Adrenal gland (tissue), 12 donors: ENCODE measurements around the gene DNAJC27. TPM values are rescaled to one million over a fixed set of nuclear protein-coding genes. Genes with fewer than 3 reads are reported as not detected.
A peak's percentile ranks its signal among the peaks of the same experiment; 100 is the strongest.

Experiments used
- DNase-seq, 7 donors: peaks; one replicate each; pipeline ENCODE4 v3.0.0-alpha.2; 2019 to 2020
- H3K27ac ChIP-seq, 5 donors: fragments of 200-600 bp; sonication (generic) in 4 of 5; 1 replicate in 3 of 5; 2 replicates in 2 of 5; pipeline versions ENCODE4 v1.5.1 to v1.8.0; 2016 to 2020; ENCODE audit warnings: mild to moderate bottlenecking in 1 of 5
- H3K27me3 ChIP-seq: fragments of 200-600 bp; 2 replicates; pipeline ENCODE4 v1.8.0; 2021
- H3K36me3 ChIP-seq, 2 donors: fragments of 200-600 bp; replicated peaks in 1 of 2; 1 replicate in 1 of 2; 2 replicates in 1 of 2; pipeline versions ENCODE4 v1.5.1 to v1.8.0; 2018 to 2022
- H3K4me1 ChIP-seq, 2 donors: fragments of 200-600 bp; replicated peaks in 1 of 2; 1 replicate in 1 of 2; 2 replicates in 1 of 2; pipeline versions ENCODE4 v1.5.1 to v1.8.0; 2018 to 2021
- H3K4me3 ChIP-seq, 4 donors: fragments of 200-600 bp; sonication (generic) in 3 of 4; one replicate each; pipeline ENCODE4 v1.5.1; 2016 to 2018
- H3K9me3 ChIP-seq, 3 donors: fragments of 200-600 bp; sonication (generic) in 1 of 3; replicated peaks in 1 of 3; 1 replicate in 2 of 3; 2 replicates in 1 of 3; pipeline versions ENCODE4 v1.5.1 to v1.8.0; 2016 to 2021
- POLR2A ChIP-seq, 2 donors: fragments of 450-650 bp; IDR thresholded peaks; one replicate each; pipeline ENCODE4 v1.6.1; 2017; ENCODE audit warnings: antibody characterized with exemption in 2 of 2, mild to moderate bottlenecking in 2 of 2, moderate library complexity in 1 of 2
- WGBS, 4 donors: extraction: QIAGEN DNeasy Blood & Tissue Kit in 2 of 4; methylation state at CpG; one replicate each; pipeline versions ENCODE4 v1.1.5 to v1.1.7; 2013 to 2017; 5-methylcytosine and 5-hydroxymethylcytosine counted together
- intact Hi-C, 2 donors: fragments of 100-400 bp; cut with DNase I; formaldehyde crosslinking; loops; one replicate each; pipeline versions ENCODE4 v1.14.1 to v1.15.0; 2022 to 2023
- polyA plus RNA-seq, 3 donors: library from polyadenylated mRNA; stranded (reverse); fragments of 200-250 nt in 2 of 3; fragments of 350-450 nt in 1 of 3; fragmentation: Illumina TruSeq in 1 of 3; extraction: RNeasy Lipid Tissue Mini Kit (QIAGEN cat#74804) in 1 of 3; gene quantifications; one replicate each; pipeline ENCODE4 v1.2.3, GENCODE V29; 2013 to 2014
- total RNA-seq, 9 donors: library from RNA; depleted of rRNA in 4 of 9; stranded (reverse); fragments of >200 nt in 4 of 9; fragments of 120-200 nt in 1 of 9; fragmentation: NEBNext Ultra II Directional in 1 of 9; extraction: Animal tissue kit (Norgen Biotek cat#: 25700) in 1 of 9; gene quantifications; one replicate each; pipeline versions ENCODE4 v1.1.0 to v1.2.4, GENCODE V29; 2013 to 2023
- TF ChIP-seq, protein P1 (sequence below), 6 experiments: fragments of 450-650 bp in 4 of 6; fragments of 200-600 bp in 2 of 6; sonication (generic) in 1 of 6; IDR thresholded peaks; 1 replicate in 5 of 6; 2 replicates in 1 of 6; pipeline versions ENCODE4 v1.5.1 to v1.8.0; 2016 to 2021; ENCODE audit warnings: antibody characterized with exemption in 6 of 6, mild to moderate bottlenecking in 2 of 6, moderate library complexity in 1 of 6
- donor health status: healthy with polysubstance abuse.
- donor health status: Bipolar disorder and iron deficiency.
- donor health status: DM: yes; HTN: yes; CAD: no.
- donor health status: DM: no; HTN: no; CAD: no.
- donor health status: DM: no; HTN: no; CAD: no.
- donor health status: DM: yes; HTN: yes; CAD: no.

DNAJC27 gene
- total and polyA plus RNA-seq, 12 donors = 1.9 to 10.8 (median 6.7) TPM

GRCh38 chr2:24978661-24979060, 6.9 kb upstream of the DNAJC27 start:
- WGBS, 4 donors = 36 to 80% (median 41%) methylated on average over 1 of the region's 1 CpG
- peak in 1 of 7 donors; percentile 17 for DNase-seq
- intact Hi-C loops = loop anchor here (5.0 to 10.0 kb wide), 2 partner anchors 149 to 216 kb away; no protein-coding TSS in a partner anchor
- Histone ChIP-seq H3K4me1 (peaks cover 0 to 15% of the 10 kb centered on the region in 2 donors), H3K36me3 (no peaks in the 10 kb centered on the region), H3K4me3 (no peak overlapping the region), H3K27me3 (no peaks in the 10 kb centered on the region), H3K27ac (no peak overlapping the region), H3K9me3 (no peaks in the 10 kb centered on the region)
- TF ChIP-seq, protein P1, sequence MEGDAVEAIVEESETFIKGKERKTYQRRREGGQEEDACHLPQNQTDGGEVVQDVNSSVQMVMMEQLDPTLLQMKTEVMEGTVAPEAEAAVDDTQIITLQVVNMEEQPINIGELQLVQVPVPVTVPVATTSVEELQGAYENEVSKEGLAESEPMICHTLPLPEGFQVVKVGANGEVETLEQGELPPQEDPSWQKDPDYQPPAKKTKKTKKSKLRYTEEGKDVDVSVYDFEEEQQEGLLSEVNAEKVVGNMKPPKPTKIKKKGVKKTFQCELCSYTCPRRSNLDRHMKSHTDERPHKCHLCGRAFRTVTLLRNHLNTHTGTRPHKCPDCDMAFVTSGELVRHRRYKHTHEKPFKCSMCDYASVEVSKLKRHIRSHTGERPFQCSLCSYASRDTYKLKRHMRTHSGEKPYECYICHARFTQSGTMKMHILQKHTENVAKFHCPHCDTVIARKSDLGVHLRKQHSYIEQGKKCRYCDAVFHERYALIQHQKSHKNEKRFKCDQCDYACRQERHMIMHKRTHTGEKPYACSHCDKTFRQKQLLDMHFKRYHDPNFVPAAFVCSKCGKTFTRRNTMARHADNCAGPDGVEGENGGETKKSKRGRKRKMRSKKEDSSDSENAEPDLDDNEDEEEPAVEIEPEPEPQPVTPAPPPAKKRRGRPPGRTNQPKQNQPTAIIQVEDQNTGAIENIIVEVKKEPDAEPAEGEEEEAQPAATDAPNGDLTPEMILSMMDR (IDR thresholded peaks at IDR 0.05) = no peak
- no peak for TF ChIP-seq POLR2A (IDR thresholded peaks at IDR 0.05)

DNA sequence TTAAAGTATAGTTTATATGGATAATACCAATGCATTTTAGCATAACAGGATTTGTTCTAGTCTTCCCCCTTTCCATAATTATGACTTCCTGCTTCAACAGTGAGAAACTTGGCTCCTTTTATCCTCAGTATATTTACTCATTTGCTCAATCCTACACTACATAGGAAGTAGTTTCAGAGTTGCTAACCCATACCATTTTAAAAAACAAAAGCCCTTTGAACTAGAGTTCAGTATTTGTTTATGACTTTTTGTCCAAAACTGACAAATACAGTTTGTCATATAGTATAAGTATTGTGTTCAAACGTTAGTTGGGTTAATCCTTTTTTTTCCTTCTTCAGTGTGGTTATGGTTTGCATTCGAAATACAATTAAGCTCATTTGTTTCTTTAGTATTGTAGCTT, 5.9 kb upstream of the DNAJC27 start:
- Histone ChIP-seq H3K4me1 (peaks cover 3 to 21% of the 10 kb centered on the region in 2 donors), H3K9me3 (no peaks in the 10 kb centered on the region), H3K27me3 (no peaks in the 10 kb centered on the region), H3K27ac (no peak overlapping the region), H3K4me3 (no peak overlapping the region), H3K36me3 (no peaks in the 10 kb centered on the region)
- 78 to 88% (median 82%) methylated on average over 2 of the region's 2 CpGs for WGBS, 4 donors
- intact Hi-C loops = loop anchor here (5.0 to 10.0 kb wide), 2 partner anchors 150 to 217 kb away; no protein-coding TSS in a partner anchor
- DNase-seq = no peak
- TF ChIP-seq, protein P1 (IDR thresholded peaks at IDR 0.05) = no peak
- no peak for TF ChIP-seq POLR2A (IDR thresholded peaks at IDR 0.05)

DNA sequence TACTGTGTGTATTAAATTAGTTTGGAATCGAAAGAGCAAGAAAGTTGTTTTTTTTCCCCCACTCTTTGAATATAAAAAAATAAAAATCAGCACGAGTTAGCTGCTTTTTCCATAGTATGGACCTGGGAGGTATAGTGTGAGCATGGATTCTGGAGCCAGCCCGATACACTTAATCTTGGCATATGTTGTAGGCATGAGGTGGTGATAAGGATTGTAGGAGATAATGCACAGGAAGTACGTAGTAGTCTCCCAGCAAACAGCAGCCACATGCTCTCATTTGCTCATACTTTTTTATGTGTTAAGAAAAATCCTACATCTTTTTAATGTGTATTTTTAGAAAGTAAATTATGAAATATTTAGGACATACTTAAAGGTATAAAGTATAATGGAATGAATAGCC, 2.1 kb upstream of the DNAJC27 start:
- 81 to 86% (median 83%) methylated on average over 4 of the region's 4 CpGs for WGBS, 4 donors
- H3K36me3 ChIP-seq = no peaks in the 10 kb centered on the region
- H3K27ac ChIP-seq = peak overlapping the region in 1 of 5 donors; percentile 98
- no peaks in the 10 kb centered on the region for H3K27me3 ChIP-seq
- H3K9me3 ChIP-seq = no peaks in the 10 kb centered on the region
- intact Hi-C loops = loop anchor here in 1 of 2 donors (2.0 to 10.0 kb wide), 2 partner anchors 155 to 221 kb away; no protein-coding TSS in a partner anchor
- DNase-seq = no peak
- peaks cover 8 to 26% of the 10 kb centered on the region in 2 donors for H3K4me1 ChIP-seq
- no peak overlapping the region for H3K4me3 ChIP-seq
- TF ChIP-seq, protein P1 (IDR thresholded peaks at IDR 0.05) = no peak
- no peak for TF ChIP-seq POLR2A (IDR thresholded peaks at IDR 0.05)

DNA sequence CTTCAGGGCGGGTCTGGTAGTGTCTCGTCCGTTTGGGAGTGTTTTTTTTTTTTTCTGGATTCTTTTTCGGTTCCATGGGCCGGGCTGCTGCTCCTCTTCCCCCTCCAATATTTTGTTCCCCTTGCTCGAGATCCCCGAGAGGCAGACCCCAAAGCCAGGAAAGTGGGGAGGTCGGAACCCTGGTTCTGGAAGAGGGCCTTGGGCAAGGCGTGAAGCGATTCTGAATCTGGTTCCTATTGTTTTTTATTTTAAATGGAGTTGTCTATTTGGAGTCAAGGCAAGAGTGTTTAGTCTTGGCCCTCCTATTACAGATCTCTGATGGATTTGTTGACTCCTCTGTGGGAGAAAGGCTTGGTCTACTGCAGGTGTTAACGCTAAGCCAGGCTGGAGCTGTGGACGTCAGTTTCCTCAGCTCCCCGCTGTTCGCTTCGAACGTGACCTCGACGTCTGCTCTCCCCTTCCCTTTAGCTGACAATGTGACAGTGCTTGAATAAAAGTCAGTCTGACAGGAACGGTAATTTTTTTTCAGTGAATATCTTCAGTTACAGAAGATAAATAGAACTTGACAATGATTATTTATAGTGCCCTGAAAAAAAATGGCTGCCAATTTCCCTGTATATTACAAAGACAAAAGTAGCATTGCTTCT, 683 bp upstream of the DNAJC27 start:
- Histone ChIP-seq H3K4me3 (peak overlapping the region; percentile 36 to 94 (median 68)), H3K27ac (peak overlapping the region; percentile 95 to 98 (median 97)), H3K4me1 (peaks cover 8 to 32% of the 10 kb centered on the region in 2 donors), H3K36me3 (no peaks in the 10 kb centered on the region), H3K27me3 (no peaks in the 10 kb centered on the region), H3K9me3 (no peaks in the 10 kb centered on the region)
- DNase-seq = peak in 6 of 7 donors; percentile 39 to 74 (median 48)
- intact Hi-C loops = loop anchor here in 1 of 2 donors (10.0 kb wide), 1 partner anchor 222 kb away; no protein-coding TSS in a partner anchor
- TF ChIP-seq, protein P1 (IDR thresholded peaks at IDR 0.05) = peak in 2 of 6 experiments; percentile 27 to 35
- no peak for TF ChIP-seq POLR2A (IDR thresholded peaks at IDR 0.05)
- WGBS, 4 donors = 0 to 1% (median 1%) methylated on average over 19 of the region's 19 CpGs
